ENCODE results near the gene COL4A1.

COL4A1 gene

GRCh38 chr13:110289174-110289573 is 17.8 kb downstream of the COL4A1 start:
- no peak for DNase-seq

DNA sequence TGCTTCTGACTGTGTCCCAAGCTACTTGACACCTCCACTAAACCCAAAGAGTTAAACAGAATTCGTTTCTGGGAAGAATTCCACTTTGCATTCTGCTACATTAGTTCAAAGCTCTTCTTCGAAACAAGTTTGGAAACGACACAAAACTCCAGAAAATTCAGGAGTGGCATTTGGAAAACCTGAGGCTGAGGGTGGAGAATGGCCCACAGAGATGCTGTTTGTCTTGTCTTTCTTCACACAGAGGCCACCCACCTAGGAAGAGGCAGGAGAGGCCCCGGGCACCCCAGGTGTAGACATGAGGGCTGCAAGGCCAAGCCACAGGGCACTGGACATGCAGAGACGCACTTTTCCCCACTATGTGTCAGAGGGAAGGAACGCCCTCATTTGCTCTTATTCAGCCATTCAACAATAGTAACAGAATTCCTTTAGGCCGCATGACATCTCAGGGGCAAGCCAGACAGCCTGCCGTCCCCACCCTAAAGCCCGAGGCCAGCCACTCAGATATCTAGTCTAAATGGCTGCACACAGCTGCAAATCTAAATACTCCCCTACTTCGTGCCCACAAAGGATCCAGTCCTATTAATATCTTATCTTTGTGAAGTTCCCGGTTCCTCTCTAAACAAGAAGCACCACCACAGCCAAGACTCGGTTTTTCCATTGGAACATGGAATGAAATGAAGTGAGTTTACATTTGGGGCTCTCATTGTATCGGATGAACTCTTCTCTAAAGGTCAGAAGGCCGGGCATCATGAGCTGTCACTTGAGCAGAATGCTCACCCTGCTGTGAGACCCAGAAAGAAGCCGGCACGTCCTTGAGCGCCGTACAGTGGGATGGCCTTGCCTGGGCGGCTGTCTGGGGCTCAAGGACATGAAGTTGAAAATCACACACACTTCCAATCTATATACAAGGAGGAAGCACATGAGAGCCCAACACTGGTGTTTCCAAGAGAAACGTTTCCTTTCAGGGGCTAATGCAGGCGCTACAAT is 19.8 kb downstream of the COL4A1 start:
- no peak for DNase-seq

GRCh38 chr13:110285991-110286832 is 20.7 kb downstream of the COL4A1 start:
- DNase-seq: no peak

- DNase-seq: no peak
Observed at GRCh38 chr13:110284779-110285484, 22.0 kb downstream of the COL4A1 start.

DNA sequence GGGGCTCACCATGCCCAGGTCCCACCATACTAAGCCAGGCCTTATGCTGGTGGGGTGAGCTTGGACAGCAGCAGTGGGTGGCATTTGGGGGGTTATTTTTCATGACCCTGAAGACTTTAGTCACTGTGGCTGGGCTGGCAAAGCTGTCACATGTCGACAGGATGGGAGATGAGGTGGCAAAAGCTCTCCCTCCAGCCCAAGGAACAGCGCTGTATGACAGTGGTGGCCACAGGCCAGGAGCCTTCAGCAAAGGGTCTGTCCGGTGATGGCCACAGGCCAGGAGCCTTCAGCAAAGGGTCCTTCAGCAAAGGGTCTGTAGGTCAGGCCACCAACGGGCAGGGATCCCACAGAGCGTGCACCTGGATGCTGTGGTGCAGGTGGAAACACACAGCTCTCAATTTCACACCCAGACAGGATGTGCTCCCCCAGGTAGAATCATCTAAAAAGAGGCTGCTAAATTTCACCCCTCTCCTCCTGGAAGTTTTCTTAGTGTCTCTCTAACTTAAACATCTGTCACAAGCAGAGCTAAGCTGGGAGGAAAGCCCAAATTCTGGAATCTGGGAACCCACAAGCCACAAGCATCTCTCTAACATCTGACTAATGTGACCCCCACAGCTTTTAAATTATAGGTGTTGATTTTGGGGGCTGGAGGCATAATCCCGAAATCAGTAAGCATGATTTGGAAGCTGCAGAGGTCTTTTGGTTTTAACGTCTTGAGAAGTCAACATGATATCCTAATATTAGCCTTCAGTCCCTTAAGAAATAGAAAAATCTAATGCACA is 23.0 kb downstream of the COL4A1 start:
- DNase-seq: no peak

- DNase-seq: no peak
Observed at GRCh38 chr13:110282316-110282841, 24.6 kb downstream of the COL4A1 start.

- DNase-seq: no peak
Observed at GRCh38 chr13:110281736-110282135, 25.2 kb downstream of the COL4A1 start.

- no peak for DNase-seq
Observed at GRCh38 chr13:110280985-110281688, 25.8 kb downstream of the COL4A1 start.

DNA sequence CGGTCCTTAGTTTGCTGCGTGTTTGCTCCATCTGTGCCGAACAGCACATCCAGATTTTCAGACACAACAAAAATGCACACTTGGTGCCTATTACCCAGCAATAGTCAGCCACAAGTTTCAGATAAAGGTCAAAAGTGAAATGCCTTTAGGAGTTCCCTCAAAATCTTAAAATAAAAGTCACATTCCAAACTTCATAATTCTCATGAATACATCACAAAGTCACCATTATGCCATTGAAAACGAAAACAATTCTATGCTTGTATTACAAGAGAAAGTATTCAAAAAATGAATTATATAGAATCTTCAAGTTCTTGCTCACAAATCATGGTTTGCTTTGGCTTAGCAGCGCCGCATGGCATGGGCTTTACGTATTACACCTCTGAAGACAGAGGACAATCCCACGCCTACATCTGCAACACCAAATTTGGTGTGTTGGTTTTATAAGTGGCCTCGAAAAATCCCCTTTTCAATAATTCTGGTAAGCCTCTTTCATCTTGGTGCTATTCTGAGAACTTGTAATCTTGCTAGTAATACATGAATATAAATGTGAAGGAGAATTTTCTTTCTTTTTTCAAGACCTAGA is 26.6 kb downstream of the COL4A1 start:
- no peak for DNase-seq

DNA sequence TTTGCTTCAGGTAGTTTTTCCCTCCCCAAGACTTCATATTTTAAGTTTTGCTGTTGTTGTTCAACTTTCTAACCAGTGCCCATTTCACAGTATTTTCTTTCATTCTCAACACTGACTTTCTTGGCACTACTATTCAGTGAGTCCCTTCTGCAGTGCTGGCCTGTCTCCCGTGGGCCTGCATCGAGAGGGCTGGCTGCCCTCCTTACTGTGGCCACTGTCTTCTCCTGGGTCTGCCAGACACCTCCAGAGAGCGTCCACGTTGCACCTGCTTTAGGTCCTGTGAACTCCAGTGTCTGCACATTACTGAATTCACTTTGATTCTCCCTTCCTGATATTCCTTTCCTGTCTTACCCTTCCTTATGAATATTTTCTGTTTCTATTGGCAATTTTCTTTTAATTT is 27.3 kb downstream of the COL4A1 start:
- no peak for DNase-seq

GRCh38 chr13:110278859-110279258 is 28.1 kb downstream of the COL4A1 start:
- no peak for DNase-seq

DNA sequence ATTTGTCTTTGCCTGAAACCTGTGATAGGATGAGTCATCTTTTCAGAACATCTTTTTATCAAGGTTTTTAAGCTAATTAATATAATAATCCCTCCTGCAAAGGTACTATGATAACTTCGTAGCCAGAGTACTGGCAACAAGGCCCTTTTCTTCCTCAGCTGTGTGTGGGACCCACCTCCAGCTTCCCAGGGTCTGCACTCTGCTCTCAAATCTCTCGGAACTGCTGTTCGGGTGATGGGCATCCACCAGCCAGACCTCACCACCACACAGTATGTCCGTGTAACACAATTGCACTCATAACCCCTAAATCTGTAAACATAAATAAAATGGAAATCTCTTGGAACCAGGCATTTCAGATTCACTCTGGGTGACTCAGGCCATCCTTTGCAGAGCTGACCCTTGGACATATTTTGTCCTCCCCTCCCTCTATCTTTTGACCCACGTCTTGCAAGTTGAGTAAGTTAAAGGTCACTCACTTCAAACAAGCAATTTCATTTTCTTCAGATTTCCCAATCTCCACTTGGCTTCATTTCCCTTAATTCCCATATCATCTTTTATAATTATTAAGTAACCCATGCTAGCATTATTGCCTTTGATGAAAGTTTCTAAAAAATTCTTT is 29.5 kb downstream of the COL4A1 start:
- no peak for DNase-seq

GRCh38 chr13:110276553-110276950 is 30.4 kb downstream of the COL4A1 start:
- DNase-seq: no peak

- no peak for DNase-seq
Observed at GRCh38 chr13:110275931-110276552, 30.9 kb downstream of the COL4A1 start.

- DNase-seq: no peak
Observed at GRCh38 chr13:110274687-110275086, 32.3 kb downstream of the COL4A1 start.

GRCh38 chr13:110273254-110273653 is 33.7 kb downstream of the COL4A1 start:
- DNase-seq: no peak

DNA sequence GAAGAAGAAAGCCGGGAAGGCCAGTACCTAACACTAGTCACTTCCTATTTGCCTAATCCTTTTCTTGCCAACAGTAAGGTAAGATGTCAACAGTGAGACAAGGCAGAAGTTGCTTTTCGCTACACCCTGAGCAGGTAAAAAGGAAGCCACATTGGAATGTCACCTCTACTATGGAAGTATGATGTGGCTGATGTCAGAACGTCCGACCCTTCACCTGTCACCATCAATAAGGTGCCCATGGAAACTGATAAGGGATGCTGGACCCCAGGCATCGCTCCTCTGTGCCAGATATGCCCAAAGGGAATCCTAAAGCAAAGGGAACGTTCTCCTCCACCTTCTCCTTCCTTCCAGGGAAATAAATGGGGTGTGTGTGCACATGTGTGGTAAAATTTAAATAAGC is 34.3 kb downstream of the COL4A1 start:
- DNase-seq: no peak

- DNase-seq: no peak
Observed at GRCh38 chr13:110272227-110272626, 34.7 kb downstream of the COL4A1 start.

DNA sequence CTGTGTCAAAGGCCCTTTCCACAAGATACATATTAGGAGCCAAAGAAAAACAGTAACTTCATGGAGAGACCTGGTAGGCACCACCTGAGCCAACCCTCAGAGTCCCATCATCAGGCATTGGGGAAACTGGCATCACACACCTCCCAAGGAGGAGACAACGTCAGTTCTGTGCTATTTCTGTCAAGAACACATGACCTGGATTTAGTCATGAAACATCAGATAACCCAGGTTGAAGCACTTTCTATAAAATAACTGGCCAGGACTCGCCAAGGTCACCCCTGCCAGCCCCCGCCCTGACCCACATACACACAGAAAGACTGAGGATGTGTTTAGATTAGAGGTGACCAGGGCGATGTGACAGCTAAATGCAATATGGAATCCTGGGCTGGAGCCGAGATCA is 35.6 kb downstream of the COL4A1 start:
- no peak for DNase-seq

- DNase-seq: no peak
Observed at GRCh38 chr13:110270507-110270906, 36.5 kb downstream of the COL4A1 start.

Data from NCI-H1105 treated with DMSO at 0.1 percent for 48 hours (cell line).